Caco-2 (cell line): ENCODE data around the gene WDR20. TPM values are rescaled to one million over a fixed set of nuclear protein-coding genes. Genes with fewer than 3 reads are reported as not detected.

Experiments
- BruUV-seq: library from RNA; stranded (reverse); fragments of 400-500 nt; replicated peaks from 2 replicates; lab custom pipeline; 2021; lab: Mats Ljungman, UMichigan
- CTCF ChIA-PET: fragments of 300-600 bp; sonication (Branson Sonifier 250); formaldehyde crosslinking; loops from one replicate; lab custom pipeline; 2022; ENCODE audit warnings: antibody characterized with exemption; lab: Charles Lee
- POLR2A ChIA-PET: fragments of 300-600 bp; sonication (Branson Sonifier 250); formaldehyde crosslinking; loops from one replicate; lab custom pipeline; 2022; ENCODE audit warnings: antibody characterized with exemption; lab: Charles Lee
- DNase-seq, 2 experiments: peaks; one replicate each; pipeline versions ENCODE4 v3.0.0 to v3.0.0-alpha.2; 2020 to 2022
- H3K27me3 ChIP-seq: replicated peaks from 2 replicates; pipeline ENCODE4 v1.6.0; 2011; ENCODE audit warnings: low read length; ENCODE audit not compliant: control insufficient read depth, insufficient read depth
- H3K36me3 ChIP-seq: 2 replicates; pipeline ENCODE4 v1.5.1; 2011; ENCODE audit warnings: low read length; ENCODE audit not compliant: control insufficient read depth, insufficient read depth
- H3K4me1 ChIP-seq: fragments of 250-450 bp; sonication (Bioruptor Pico); 2 replicates; pipeline ENCODE4 v1.5.1; 2020; ENCODE audit warnings: mild to moderate bottlenecking
- H3K4me3 ChIP-seq: 2 replicates; pipeline ENCODE4 v1.5.1; 2011; ENCODE audit warnings: low read depth, mild to moderate bottlenecking, control low read depth, low read length
- H3K9me3 ChIP-seq: fragments of 250-450 bp; sonication (Bioruptor Pico); 2 replicates; pipeline ENCODE4 v1.5.1; 2020; ENCODE audit warnings: mild to moderate bottlenecking, moderate library complexity
- H3K27ac Mint-ChIP-seq: one replicate; pipeline ENCODE4 v1.8.0; 2022; ENCODE audit warnings: mixed read lengths; ENCODE audit not compliant: unreplicated experiment
- H3K27me3 Mint-ChIP-seq: one replicate; pipeline ENCODE4 v1.8.0; 2022; ENCODE audit warnings: mixed read lengths; ENCODE audit not compliant: insufficient read depth, unreplicated experiment
- H3K36me3 Mint-ChIP-seq: one replicate; pipeline ENCODE4 v1.8.0; 2022; ENCODE audit warnings: mild to moderate bottlenecking, mixed read lengths; ENCODE audit not compliant: insufficient read depth, unreplicated experiment
- H3K4me1 Mint-ChIP-seq: one replicate; pipeline ENCODE4 v1.8.0; 2022; ENCODE audit warnings: low read depth, mixed read lengths; ENCODE audit not compliant: unreplicated experiment
- H3K4me3 Mint-ChIP-seq: one replicate; pipeline ENCODE4 v1.8.0; 2022; ENCODE audit warnings: mild to moderate bottlenecking, moderate library complexity, mixed read lengths; ENCODE audit not compliant: unreplicated experiment
- H3K9me3 Mint-ChIP-seq: one replicate; pipeline ENCODE4 v1.8.0; 2022; ENCODE audit warnings: mixed read lengths; ENCODE audit not compliant: unreplicated experiment
- intact Hi-C: fragments of 100-400 bp; cut with micrococcal nuclease; formaldehyde crosslinking; loops from one replicate; pipeline ENCODE4 v1.10.0; 2022; ENCODE audit not compliant: unreplicated experiment
- total RNA-seq: library from RNA; stranded (reverse); gene quantifications from 2 replicates; pipeline ENCODE4 v1.2.3, GENCODE V29; 2022
- TF ChIP-seq, protein P1 (sequence below), 2 experiments: fragments of 200-600 bp in 1 of 2; IDR thresholded peaks; 1 replicate in 1 of 2; 2 replicates in 1 of 2; pipeline versions ENCODE4 v1.5.1 to v1.8.0; 2011 to 2022; ENCODE audit warnings: antibody characterized with exemption in 1 of 2, control low read depth in 1 of 2, inconsistent platforms in 1 of 2, low read depth in 1 of 2, low read length in 1 of 2, mild to moderate bottlenecking in 1 of 2, moderate library complexity in 1 of 2; ENCODE audit not compliant: insufficient read depth in 1 of 2, severe bottlenecking in 1 of 2, unreplicated experiment in 1 of 2

WDR20 gene
- total RNA-seq, 1 experiment from 2014 or later = 32.5 TPM

- ChIA-PET POLR2A (no interaction called here), CTCF (interaction anchor here (0.5 to 1.3 kb wide), 2 partner anchors 77 to 93 kb away, joined by 3 to 6 read pairs; no protein-coding TSS in a partner anchor)
- H3K4me3 ChIP-seq = peak overlapping the region; percentile 96
- intact Hi-C loops = no loop called here
- H3K36me3 ChIP-seq = no peaks in the 10 kb centered on the region
- TF ChIP-seq, protein P1, sequence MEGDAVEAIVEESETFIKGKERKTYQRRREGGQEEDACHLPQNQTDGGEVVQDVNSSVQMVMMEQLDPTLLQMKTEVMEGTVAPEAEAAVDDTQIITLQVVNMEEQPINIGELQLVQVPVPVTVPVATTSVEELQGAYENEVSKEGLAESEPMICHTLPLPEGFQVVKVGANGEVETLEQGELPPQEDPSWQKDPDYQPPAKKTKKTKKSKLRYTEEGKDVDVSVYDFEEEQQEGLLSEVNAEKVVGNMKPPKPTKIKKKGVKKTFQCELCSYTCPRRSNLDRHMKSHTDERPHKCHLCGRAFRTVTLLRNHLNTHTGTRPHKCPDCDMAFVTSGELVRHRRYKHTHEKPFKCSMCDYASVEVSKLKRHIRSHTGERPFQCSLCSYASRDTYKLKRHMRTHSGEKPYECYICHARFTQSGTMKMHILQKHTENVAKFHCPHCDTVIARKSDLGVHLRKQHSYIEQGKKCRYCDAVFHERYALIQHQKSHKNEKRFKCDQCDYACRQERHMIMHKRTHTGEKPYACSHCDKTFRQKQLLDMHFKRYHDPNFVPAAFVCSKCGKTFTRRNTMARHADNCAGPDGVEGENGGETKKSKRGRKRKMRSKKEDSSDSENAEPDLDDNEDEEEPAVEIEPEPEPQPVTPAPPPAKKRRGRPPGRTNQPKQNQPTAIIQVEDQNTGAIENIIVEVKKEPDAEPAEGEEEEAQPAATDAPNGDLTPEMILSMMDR (IDR thresholded peaks at IDR 0.05; ENCODE audit: insufficient read depth in 1 of 2, low read depth in 1 of 2, low read length in 1 of 2, severe bottlenecking in 1 of 2, unreplicated experiment in 1 of 2) = no peak
- peaks cover 11% of the 10 kb centered on the region for H3K4me1 Mint-ChIP-seq
- H3K4me3 Mint-ChIP-seq = peak overlapping the region; percentile 98
- H3K27me3 Mint-ChIP-seq = no peaks in the 10 kb centered on the region
- peak overlapping the region; percentile 91 for H3K27ac Mint-ChIP-seq
- H3K36me3 Mint-ChIP-seq = peaks cover 12% of the 10 kb centered on the region
- peak; percentile 47 to 49 for DNase-seq
- no peaks in the 10 kb centered on the region for H3K9me3 Mint-ChIP-seq
- BruUV-seq = TSS peak; percentile 34
- no peaks in the 10 kb centered on the region for H3K9me3 ChIP-seq
- no peaks in the 10 kb centered on the region for H3K27me3 ChIP-seq
- H3K4me1 ChIP-seq = peaks cover 6% of the 10 kb centered on the region; the same call in 1 of the 2 replicates
These were observed 491 bp downstream of the WDR20 start for GRCh38 chr14:102140027-102140749.

DNA sequence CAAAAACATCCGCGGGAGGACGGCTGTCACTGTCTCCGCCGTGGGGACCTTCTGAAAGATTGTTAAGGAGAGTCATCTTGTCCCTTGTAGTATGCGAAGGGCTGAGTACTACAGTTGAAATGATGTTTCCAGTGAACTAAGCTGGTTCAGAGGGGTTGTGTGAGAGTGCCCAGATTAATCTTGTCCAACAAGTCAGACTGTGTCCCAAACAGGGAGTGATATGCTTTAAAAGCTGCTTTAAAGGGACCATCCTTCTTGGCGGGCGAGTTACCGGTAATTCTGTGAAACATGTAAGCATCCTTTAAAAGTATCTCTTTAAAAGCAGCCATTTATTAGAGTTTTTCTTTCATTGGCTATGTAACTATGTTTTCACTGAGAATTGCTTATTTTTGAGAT lies 1.1 kb downstream of the WDR20 start:
- POLR2A ChIA-PET = interaction anchor here (0.5 kb wide), 1 partner anchor 35 kb away, joined by 10 read pairs; no protein-coding TSS in a partner anchor
- H3K9me3 Mint-ChIP-seq = no peaks in the 10 kb centered on the region
- H3K36me3 Mint-ChIP-seq = peaks cover 12% of the 10 kb centered on the region
- Histone ChIP-seq H3K4me3 (peak overlapping the region; percentile 96), H3K9me3 (no peaks in the 10 kb centered on the region), H3K27me3 (no peaks in the 10 kb centered on the region), H3K4me1 (peaks cover 6% of the 10 kb centered on the region; the same call in 1 of the 2 replicates), H3K36me3 (no peaks in the 10 kb centered on the region)
- no TSS peak for BruUV-seq
- no peak for DNase-seq
- no peaks in the 10 kb centered on the region for H3K27me3 Mint-ChIP-seq
- intact Hi-C loops = no loop called here
- TF ChIP-seq, protein P1 (IDR thresholded peaks at IDR 0.05; ENCODE audit: insufficient read depth in 1 of 2, low read depth in 1 of 2, low read length in 1 of 2, severe bottlenecking in 1 of 2, unreplicated experiment in 1 of 2) = no peak
- peak overlapping the region; percentile 98 for H3K4me3 Mint-ChIP-seq
- CTCF ChIA-PET = interaction anchor here (0.5 to 1.3 kb wide), 2 partner anchors 77 to 94 kb away, joined by 3 to 6 read pairs; no protein-coding TSS in a partner anchor
- H3K27ac Mint-ChIP-seq = peak overlapping the region; percentile 91
- peaks cover 11% of the 10 kb centered on the region for H3K4me1 Mint-ChIP-seq

GRCh38 chr14:102141797-102142196 lies 2.1 kb downstream of the WDR20 start:
- H3K27ac Mint-ChIP-seq = no peak overlapping the region
- intact Hi-C loops = no loop called here
- ChIA-PET POLR2A (no interaction called here), CTCF (interaction anchor here (0.6 to 1.3 kb wide), 2 partner anchors 78 to 1338 kb away, joined by 3 to 6 read pairs; no protein-coding TSS in a partner anchor)
- H3K9me3 ChIP-seq = no peaks in the 10 kb centered on the region
- no peaks in the 10 kb centered on the region for H3K9me3 Mint-ChIP-seq
- peaks cover 6% of the 10 kb centered on the region; the same call in 1 of the 2 replicates for H3K4me1 ChIP-seq
- peaks cover 11% of the 10 kb centered on the region for H3K4me1 Mint-ChIP-seq
- no peaks in the 10 kb centered on the region for H3K36me3 ChIP-seq
- no peak overlapping the region for H3K4me3 Mint-ChIP-seq
- H3K4me3 ChIP-seq = no peak overlapping the region
- no peaks in the 10 kb centered on the region for H3K27me3 Mint-ChIP-seq
- no peaks in the 10 kb centered on the region for H3K27me3 ChIP-seq
- peaks cover 12% of the 10 kb centered on the region for H3K36me3 Mint-ChIP-seq
- DNase-seq = no peak
- BruUV-seq = no TSS peak
- TF ChIP-seq, protein P1 (IDR thresholded peaks at IDR 0.05; ENCODE audit: insufficient read depth in 1 of 2, low read depth in 1 of 2, low read length in 1 of 2, severe bottlenecking in 1 of 2, unreplicated experiment in 1 of 2) = no peak
